ENCODE results near the gene CATSPER4. TPM values are rescaled to one million over a fixed set of nuclear protein-coding genes. Genes with fewer than 3 reads are reported as not detected.

Gene CATSPER4
- total and polyA plus RNA-seq, 2 of the 8 experiments (the other 6 are each of a cell fraction or from before 2014, with no cell fraction given) = 0.65 to 0.83 TPM

DNA sequence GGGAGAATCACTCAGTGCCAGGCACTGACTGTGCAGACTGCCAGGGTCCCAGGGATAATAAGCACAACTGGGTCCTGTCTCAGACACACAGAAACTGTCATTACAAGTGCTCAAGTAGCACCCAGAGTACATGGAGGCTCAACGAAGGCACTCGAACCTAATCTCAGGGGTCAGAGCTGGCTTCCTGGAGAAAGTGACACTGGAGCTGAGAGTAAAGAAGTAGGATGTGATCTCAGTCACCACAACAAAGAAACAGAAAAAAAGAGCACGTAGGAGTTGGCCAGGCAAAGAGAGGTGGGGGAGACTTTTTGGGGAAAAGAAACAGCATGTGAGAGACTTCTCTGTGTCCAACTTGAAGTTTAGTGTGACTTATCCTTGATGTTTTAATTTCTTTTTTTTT is 1.3 kb downstream of the CATSPER4 start (continued):
- TF ChIP-seq KDM1A (IDR thresholded peaks at IDR 0.05; ENCODE audit: borderline replicate concordance, low read length) = no peak
- TF ChIP-seq MAFK (IDR thresholded peaks at IDR 0.05; ENCODE audit: low read depth, low read length) = no peak

All from H1 (cell line).